GM18505 (cell line): Measurements from ENCODE around the gene ZNF224.
A peak's percentile ranks its signal among the peaks of the same experiment; 100 is the strongest.
"Not testable (repeated sequence)": the region's sequence is repeated elsewhere in the genome, so short reads cannot be mapped to it uniquely, and the experiment has no call there.

Experiments
- ATAC-seq: cut with Tn5 transposase; IDR thresholded peaks from one replicate; pipeline ENCODE4 v1.9.1; 2021; ENCODE audit not compliant: unreplicated experiment
- POLR2A ChIP-seq: IDR thresholded peaks from 4 replicates; pipeline ENCODE4 v1.6.1; 2011; ENCODE audit warnings: borderline replicate concordance; ENCODE audit not compliant: insufficient read depth, insufficient read length; ENCODE audit errors: extremely low read depth

The ZNF224 gene

DNA sequence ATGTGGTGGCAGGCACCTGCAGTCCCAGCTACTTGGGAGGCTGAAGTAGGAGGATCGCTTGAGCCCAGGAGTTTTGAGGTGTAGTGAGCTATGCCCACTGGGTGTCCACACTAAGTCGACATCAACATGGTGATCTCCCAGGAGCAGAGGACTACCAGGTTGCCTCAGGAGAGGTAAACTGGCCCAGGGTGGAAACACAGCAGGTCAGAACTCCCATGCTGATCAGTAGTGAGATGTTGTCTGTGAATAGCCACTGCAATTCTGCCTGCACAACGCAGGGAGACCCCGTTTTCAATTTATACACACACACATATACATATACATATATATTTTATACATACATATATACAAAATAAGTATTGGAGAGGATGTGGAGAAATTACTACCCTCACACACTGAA, 2.1 kb upstream of the ZNF224 start:
- TF ChIP-seq POLR2A = no peak
- ATAC-seq = no peak

DNA sequence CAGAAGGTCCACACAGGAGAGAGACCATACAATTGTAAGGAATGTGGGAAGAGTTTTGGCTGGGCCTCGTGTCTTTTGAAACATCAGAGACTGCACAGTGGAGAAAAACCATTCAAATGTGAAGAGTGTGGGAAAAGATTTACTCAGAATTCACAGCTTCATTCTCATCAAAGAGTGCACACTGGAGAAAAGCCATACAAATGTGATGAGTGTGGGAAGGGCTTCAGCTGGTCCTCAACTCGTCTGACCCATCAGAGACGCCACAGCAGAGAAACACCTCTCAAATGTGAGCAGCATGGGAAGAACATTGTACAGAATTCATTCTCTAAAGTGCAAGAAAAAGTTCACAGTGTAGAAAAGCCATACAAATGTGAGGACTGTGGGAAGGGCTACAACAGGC, 13.6 kb downstream of the ZNF224 start:
- no peak for ATAC-seq
- no peak for TF ChIP-seq POLR2A

DNA sequence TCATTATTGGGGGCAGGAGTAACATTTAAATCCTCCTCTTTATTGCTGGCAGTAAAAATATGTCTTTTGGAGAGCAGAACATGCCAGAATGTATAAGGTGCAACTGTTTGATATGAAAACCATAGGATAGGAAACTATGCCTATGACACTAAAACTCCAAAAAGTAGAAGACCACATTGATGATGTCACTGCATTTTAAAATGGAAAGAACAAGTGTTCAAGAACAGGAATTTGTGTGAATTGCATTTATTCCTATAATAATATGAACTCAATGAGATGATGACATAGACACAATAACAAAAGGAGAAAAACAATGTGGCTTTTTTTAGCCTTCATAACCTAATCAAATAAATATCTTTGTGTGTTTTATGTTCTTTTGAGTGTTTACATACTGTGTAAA, 15.3 kb downstream of the ZNF224 start:
- TF ChIP-seq POLR2A = no peak
- no peak for ATAC-seq

DNA sequence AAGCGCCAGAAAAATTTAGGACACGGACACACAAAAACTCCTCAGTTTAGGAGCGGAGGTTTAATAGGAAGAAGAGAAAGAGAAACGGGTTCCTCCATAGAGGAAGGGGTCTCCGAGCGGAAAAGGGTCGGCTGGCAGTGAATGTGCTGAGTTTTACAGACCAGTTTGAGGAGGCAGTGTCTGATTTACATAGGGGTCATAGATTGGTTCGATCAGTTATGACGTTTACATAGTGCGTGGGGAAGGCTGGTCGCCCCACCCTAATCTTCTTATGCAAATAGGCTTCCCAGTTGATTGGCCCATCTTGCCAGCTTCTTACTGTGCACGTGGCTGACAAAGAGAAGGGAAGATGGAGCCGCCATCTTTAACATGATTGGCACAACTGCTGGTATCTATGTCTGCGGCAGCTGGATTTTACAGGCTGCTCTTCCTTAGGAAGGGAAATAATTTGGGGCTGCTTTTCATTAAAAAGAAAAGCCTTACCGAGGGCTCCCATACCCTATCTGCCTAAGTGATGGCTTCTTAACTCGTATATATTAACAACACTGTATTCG, 17.8 kb downstream of the ZNF224 start:
- TF ChIP-seq POLR2A = no peak

DNA sequence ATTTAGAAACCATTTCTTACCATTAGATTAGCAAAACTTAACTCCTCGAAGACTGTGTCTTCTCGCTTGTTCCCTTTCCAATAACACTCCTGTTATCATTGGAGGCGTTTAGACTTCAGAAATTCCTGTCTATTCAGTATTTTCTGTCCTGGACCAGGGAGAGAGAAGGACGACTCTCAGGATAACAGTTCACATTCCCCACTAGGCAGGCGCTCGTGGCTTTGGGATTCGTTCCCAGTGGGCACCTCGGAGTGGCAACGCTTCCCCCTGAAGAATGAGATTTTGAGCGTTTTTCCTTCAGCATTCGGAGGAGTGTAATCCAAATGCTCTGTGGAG, 18.6 kb downstream of the ZNF224 start:
- ATAC-seq = peak; percentile 20
- no peak for TF ChIP-seq POLR2A

More for the DNA sequence above, 17.8 kb downstream of the ZNF224 start:
- no peak for ATAC-seq

DNA sequence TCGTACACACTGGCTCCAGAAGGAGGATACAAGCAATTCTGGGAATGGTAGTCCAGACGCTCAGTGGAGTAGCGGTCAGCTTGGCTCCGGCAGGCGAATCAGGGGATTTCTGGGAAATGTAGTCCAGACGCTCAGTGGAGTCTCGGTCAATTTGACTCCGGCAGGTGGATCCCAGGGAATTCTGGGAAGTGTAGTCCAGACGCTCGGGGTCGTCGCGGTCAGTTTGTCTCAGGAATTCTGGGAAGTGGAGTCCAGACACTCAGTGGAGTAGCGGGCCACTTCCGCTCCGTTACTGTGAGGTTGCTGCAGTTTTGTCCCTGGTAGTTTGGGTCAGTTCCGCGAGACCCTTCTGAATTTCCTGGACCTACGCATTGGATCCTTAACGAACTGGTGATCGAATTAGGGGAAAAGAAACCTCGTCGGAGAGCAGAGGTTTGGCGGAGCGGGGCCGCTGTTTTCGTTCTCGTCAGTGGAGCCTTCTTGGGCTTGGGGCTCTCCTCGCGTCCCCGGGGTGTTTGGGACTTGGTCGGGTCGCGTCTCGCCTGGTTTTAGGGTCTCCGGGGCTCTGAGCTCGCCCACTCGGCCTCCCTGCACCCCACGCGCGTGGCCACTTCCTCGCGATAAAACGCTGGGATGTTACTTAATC, 19.1 kb downstream of the ZNF224 start, which contains the start of gene ZNF225:
Gene ZNF225, plus strand, starts transcription at position 262 of the 646 bp plus-strand sequence. CDS start 2,429 bp downstream, outside the sequence.
- ATAC-seq = peak; percentile 85
- TF ChIP-seq POLR2A = peak; percentile 78

DNA sequence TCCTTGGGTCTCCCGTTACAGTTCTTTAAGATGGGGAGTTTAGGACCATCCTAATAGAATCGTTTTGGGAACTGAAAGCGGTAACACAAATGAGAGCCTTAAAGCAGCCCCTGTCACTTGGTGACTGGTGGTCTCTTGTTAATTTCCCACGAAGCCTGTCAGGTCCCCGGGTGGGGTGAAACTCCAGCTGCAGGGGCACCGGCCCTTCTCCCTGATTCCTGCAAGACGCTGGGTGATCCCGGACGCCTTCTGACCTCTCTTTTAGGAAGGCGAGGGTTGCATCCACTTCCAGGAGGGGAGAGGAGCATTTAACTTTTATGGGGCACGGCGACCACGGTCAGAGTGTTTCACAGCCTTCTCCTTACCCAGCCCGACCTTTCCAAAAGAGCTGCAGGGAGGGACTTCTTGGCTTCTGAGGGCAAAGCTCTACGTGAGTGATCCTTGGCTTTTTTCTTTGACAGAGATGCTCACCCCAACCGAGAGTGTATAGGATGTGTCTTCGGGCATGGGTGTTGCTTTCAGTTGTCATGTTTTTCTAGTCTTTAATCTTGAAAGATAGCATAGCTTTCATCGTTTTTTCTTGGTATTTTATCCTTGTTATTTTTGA, 19.7 kb downstream of the ZNF224 start:
- TF ChIP-seq POLR2A = no peak
- ATAC-seq = no peak

DNA sequence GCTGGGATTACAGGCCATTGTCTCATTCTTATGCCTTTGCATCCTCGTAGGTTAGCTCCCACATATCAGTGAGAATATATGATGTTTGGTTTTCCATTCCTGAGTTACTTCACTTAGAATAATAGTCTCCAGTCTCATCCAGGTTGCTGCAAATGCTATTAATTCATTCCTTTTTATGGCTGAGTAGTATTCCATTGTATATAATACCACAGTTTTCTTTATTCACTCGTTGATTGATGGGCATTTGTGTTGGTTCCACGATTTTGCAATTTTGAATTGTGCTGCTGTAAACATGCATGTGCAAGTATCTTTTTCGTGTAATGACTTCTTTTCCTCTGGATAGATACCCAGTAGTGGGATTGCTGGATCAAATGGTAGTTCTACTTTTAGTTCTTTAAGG, 27.0 kb downstream of the ZNF224 start:
- not testable (repeated sequence) for ATAC-seq

DNA sequence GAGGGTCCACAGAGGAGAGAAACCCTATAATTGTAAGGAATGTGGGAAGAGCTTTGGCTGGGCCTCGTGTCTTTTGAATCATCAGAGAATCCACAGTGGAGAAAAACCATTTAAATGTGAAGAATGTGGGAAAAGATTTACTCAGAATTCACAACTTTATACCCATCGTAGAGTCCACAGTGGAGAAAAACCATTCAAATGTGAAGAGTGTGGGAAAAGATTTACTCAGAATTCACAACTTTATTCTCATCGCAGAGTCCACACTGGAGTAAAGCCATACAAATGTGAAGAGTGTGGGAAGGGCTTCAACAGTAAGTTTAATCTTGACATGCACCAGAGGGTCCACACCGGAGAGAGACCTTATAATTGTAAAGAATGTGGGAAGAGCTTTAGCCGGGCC, 37.8 kb downstream of the ZNF224 start:
- no peak for TF ChIP-seq POLR2A
- no peak for ATAC-seq

DNA sequence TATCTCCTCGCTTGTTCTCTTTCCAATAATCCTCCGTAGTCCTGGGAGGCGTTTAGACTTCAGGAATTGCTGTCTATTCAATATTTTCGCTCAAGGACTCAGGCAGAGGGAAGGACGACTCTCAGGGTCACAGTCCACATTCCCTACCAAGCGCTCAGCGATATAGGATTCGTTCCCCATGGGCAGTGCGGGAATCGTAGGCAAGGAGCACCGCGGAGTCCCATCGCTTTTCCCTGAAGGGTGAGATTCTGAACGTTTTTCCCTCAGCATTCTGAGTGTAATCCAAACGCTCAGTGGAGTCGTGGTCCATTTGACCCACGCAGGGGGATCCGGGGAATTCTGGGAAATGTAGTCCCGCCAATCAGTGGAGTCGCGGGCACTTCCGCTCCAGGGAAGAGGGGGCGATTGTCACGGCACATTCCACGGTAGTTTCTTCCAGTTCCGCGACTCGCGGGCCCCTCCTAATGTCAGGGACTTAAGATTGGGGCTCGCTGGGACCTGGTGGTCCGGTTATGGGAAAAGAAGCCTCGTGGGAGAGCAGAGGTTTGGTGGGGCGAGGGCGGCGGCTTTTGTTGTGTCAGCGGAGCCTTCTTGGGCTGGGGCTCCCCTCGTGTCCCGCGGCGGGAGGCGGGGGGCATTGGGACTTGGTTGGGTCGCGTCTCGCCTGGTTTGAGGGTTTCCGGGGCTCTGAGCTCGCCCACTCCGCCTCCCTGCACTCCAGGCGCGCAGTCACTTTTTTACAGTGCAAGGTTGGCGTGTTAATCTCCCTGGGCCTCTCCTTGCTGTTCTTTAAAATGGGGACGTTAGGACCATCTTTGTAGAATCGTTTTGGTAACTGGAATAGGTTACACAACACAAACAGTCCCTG, 47.3 kb downstream of the ZNF224 start, which contains the start of gene ZNF234:
Gene ZNF234, plus strand, starts transcription at position 364 of the 868 bp plus-strand sequence. CDS start 3,079 bp downstream, outside the sequence.
- peak; percentile 68 for TF ChIP-seq POLR2A
- peak; percentile 84 for ATAC-seq

DNA sequence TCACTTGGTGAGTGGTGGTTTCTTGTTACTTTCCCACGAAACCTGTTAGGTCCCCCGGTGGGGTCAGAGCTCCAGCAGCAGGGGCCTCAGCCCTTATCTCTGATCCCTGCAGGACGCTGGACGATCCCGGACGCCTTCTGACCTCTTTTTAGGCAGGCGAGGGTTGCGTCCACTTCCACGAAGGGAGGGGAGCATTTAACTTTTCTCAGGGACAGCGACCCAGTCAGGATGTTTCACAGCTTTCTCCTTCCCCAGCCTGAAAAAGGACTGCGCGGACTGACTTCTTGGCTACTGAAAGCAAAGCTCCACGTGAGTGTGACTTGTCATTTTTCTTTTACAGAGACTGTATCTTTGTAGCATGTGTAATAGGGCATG, 47.9 kb downstream of the ZNF224 start:
- ATAC-seq = no peak

DNA sequence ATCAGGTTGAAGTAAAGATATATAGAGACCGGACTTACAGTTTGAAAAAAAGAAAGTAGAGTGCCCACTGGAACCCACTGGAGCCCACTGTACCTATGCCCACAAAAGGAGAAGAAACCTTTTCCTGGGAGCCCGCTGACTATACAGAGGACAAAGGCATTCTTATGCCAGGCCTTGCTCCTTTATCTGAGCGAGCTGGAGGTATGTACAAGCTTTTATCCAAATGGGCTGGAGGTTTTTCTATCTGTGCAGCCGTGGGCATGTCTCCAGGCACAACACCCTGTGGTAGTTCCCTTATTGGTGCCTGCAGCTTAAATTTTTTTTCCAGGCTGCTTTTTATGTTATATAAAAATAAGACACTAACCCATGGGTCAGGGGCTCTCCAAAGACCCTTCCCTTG, 55.6 kb downstream of the ZNF224 start:
- TF ChIP-seq POLR2A = no peak
- no peak for ATAC-seq

More for the DNA sequence above, 47.9 kb downstream of the ZNF224 start:
- TF ChIP-seq POLR2A = no peak

DNA sequence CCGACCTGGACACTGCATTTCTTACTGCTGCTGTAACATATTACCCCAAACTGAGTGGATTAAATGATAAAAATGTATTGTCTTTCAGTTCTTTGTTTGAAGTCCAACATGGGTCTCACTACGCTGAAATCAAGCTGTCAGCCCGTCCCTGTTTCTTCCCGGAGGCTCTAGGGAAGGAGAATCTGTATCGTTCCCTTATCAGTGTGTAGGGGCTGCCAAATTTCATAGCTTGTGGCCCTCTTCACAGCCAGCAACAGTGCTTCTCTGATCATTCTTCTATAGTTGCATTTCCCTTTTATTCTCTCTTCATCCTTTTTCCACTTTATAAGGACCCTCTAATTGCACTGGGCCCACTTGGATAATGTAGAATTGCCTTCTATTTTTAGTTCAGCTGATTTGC, 57.3 kb downstream of the ZNF224 start:
- no peak for TF ChIP-seq POLR2A
- no peak for ATAC-seq
